ENCODE data around the gene DYNC2LI1. TPM values are rescaled to one million over a fixed set of nuclear protein-coding genes. Genes with fewer than 3 reads are reported as not detected.

Gene DYNC2LI1
- polyA plus RNA-seq, 1 donor (not counting 4 experiments of a cell fraction or from before 2014, with no cell fraction given), result 29.9 TPM

DNA sequence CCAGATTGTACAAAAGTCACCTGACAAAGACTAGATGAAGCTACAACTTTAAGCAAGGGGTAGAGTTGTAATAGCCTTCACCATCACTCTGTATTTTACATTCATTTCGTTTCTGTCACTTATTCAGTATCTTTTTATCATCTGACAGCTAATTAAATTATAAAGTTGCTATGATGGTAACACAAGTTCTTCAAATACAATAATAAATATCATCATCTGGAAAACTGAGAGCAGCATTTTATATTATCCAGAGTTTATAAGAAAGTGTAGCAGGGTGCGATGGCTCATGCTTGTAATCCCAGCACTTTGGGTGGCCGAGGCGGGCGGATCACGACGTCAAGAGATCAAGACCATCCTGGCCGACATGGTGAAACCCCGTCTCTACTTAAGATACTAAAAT, 21.1 kb downstream of the DYNC2LI1 start:
- H3K4me2 ChIP-seq (ENCODE audit: control insufficient read depth, extremely low read depth, insufficient read depth, low read depth, low read length), result no peak overlapping the region
- H3K9ac ChIP-seq (ENCODE audit: control insufficient read depth, extremely low read depth, insufficient read depth, low read length), result no peak overlapping the region
- DNase-seq (ENCODE audit: low read depth, low spot score) (no peak), FAIRE-seq (no peak)
- dilution Hi-C loops (cut with MboI; ENCODE audit: extremely low pct_ligation_motif_present, low sequenced_read_pairs), result no loop called here
- H3K36me3 ChIP-seq (ENCODE audit: control insufficient read depth in 2 of 2, extremely low read depth in 1 of 2, insufficient read depth in 2 of 2, low read length in 2 of 2), result peaks cover 0 to 9% of the 10 kb centered on the region in 2 experiments
- no peaks in the 10 kb centered on the region for H3K79me2 ChIP-seq (ENCODE audit: control insufficient read depth, insufficient read depth, low read length)
- H3K4me3 ChIP-seq (ENCODE audit: control insufficient read depth in 2 of 3, extremely low read depth in 1 of 3, insufficient read depth in 2 of 3, low read depth in 1 of 3, low read length in 3 of 3), result no peak overlapping the region
- H2AFZ ChIP-seq (ENCODE audit: control insufficient read depth, low read length), result no peak overlapping the region
- H3K9me3 ChIP-seq (ENCODE audit: control insufficient read depth, low read depth, low read length), result no peaks in the 10 kb centered on the region
- TF ChIP-seq EZH2 (IDR thresholded peaks at IDR 0.05; ENCODE audit: low read length), result no peak
- TF ChIP-seq, protein P1, sequence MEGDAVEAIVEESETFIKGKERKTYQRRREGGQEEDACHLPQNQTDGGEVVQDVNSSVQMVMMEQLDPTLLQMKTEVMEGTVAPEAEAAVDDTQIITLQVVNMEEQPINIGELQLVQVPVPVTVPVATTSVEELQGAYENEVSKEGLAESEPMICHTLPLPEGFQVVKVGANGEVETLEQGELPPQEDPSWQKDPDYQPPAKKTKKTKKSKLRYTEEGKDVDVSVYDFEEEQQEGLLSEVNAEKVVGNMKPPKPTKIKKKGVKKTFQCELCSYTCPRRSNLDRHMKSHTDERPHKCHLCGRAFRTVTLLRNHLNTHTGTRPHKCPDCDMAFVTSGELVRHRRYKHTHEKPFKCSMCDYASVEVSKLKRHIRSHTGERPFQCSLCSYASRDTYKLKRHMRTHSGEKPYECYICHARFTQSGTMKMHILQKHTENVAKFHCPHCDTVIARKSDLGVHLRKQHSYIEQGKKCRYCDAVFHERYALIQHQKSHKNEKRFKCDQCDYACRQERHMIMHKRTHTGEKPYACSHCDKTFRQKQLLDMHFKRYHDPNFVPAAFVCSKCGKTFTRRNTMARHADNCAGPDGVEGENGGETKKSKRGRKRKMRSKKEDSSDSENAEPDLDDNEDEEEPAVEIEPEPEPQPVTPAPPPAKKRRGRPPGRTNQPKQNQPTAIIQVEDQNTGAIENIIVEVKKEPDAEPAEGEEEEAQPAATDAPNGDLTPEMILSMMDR (optimal IDR thresholded peaks at IDR 0.05 in 1 of 3, IDR thresholded peaks at IDR 0.05 in 1 of 3, conservative IDR thresholded peaks at IDR 0.05 in 1 of 3; ENCODE audit: extremely low read depth in 1 of 3, insufficient read depth in 2 of 3, low read length in 3 of 3), result no peak
- no peaks in the 10 kb centered on the region for H3K4me1 ChIP-seq (ENCODE audit: control insufficient read depth, extremely low read depth, insufficient read depth, low read length)
- no peaks in the 10 kb centered on the region for H4K20me1 ChIP-seq (ENCODE audit: control insufficient read depth, extremely low read depth, insufficient read depth, low read length)
- no peaks in the 10 kb centered on the region for H3K9me1 ChIP-seq (ENCODE audit: control insufficient read depth, extremely low read depth, insufficient read depth, low read length)
- no peak overlapping the region for H3K27ac ChIP-seq (ENCODE audit: control insufficient read depth, insufficient read depth, low read length)
- H3K27me3 ChIP-seq (ENCODE audit: control insufficient read depth, extremely low read depth, insufficient read depth, low read length), result no peaks in the 10 kb centered on the region

DNA sequence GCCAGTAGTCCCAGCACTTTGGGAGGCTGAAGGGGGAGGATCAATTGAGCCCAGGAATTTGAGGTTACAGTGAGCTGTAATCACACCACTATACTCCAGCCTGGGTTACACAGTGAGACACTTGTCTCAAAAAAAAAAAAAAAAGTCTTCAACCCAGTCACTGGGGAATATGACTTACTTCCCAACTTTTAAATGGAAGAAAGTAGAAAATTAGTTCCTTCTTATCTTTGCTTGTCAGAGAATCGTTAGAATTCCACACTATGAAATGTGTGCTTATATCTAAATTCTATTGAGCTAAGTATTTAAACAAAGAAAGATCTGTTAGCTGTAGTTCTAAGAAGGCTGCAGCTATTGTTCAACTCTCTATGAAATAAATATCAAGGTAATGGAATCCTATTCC, 22.4 kb downstream of the DYNC2LI1 start:
- H3K27ac ChIP-seq (ENCODE audit: control insufficient read depth, insufficient read depth, low read length), result no peak overlapping the region
- DNase-seq (ENCODE audit: low read depth, low spot score) (no peak), FAIRE-seq (no peak)
- H3K9me3 ChIP-seq (ENCODE audit: control insufficient read depth, low read depth, low read length), result no peaks in the 10 kb centered on the region
- H3K9me1 ChIP-seq (ENCODE audit: control insufficient read depth, extremely low read depth, insufficient read depth, low read length), result no peaks in the 10 kb centered on the region
- H3K4me3 ChIP-seq (ENCODE audit: control insufficient read depth in 2 of 3, extremely low read depth in 1 of 3, insufficient read depth in 2 of 3, low read depth in 1 of 3, low read length in 3 of 3), result no peak overlapping the region
- H3K27me3 ChIP-seq (ENCODE audit: control insufficient read depth, extremely low read depth, insufficient read depth, low read length), result no peaks in the 10 kb centered on the region
- H2AFZ ChIP-seq (ENCODE audit: control insufficient read depth, low read length), result no peak overlapping the region
- peaks cover 0 to 7% of the 10 kb centered on the region in 2 experiments for H3K36me3 ChIP-seq (ENCODE audit: control insufficient read depth in 2 of 2, extremely low read depth in 1 of 2, insufficient read depth in 2 of 2, low read length in 2 of 2)
- no peak for TF ChIP-seq EZH2 (IDR thresholded peaks at IDR 0.05; ENCODE audit: low read length)
- TF ChIP-seq, protein P1 (optimal IDR thresholded peaks at IDR 0.05 in 1 of 3, IDR thresholded peaks at IDR 0.05 in 1 of 3, conservative IDR thresholded peaks at IDR 0.05 in 1 of 3; ENCODE audit: extremely low read depth in 1 of 3, insufficient read depth in 2 of 3, low read length in 3 of 3), result no peak
- H4K20me1 ChIP-seq (ENCODE audit: control insufficient read depth, extremely low read depth, insufficient read depth, low read length), result no peaks in the 10 kb centered on the region
- H3K4me2 ChIP-seq (ENCODE audit: control insufficient read depth, extremely low read depth, insufficient read depth, low read depth, low read length), result no peak overlapping the region
- H3K79me2 ChIP-seq (ENCODE audit: control insufficient read depth, insufficient read depth, low read length), result no peaks in the 10 kb centered on the region
- no peak overlapping the region for H3K9ac ChIP-seq (ENCODE audit: control insufficient read depth, extremely low read depth, insufficient read depth, low read length)
- dilution Hi-C loops (cut with MboI; ENCODE audit: extremely low pct_ligation_motif_present, low sequenced_read_pairs), result no loop called here
- H3K4me1 ChIP-seq (ENCODE audit: control insufficient read depth, extremely low read depth, insufficient read depth, low read length), result no peaks in the 10 kb centered on the region
